Endothelial cell of umbilical vein (primary cell): Measurements from ENCODE around the gene CEACAM6. TPM values are rescaled to one million over a fixed set of nuclear protein-coding genes. Genes with fewer than 3 reads are reported as not detected.

ENCODE experiments used
- BruUV-seq: library from RNA; stranded (reverse); fragments of 400-500 nt; replicated peaks from 2 replicates; lab custom pipeline; 2021; lab: Mats Ljungman, UMichigan
- CTCF ChIA-PET: fragments of 300-600, 350-600 bp; sonication (Branson Sonifier 250); formaldehyde crosslinking; loops from one replicate; lab custom pipeline; 2021; ENCODE audit warnings: antibody characterized with exemption, inconsistent platforms; lab: Charles Lee
- POLR2A ChIA-PET: fragments of 300-600, 350-600 bp; sonication (Branson Sonifier 250); formaldehyde crosslinking; loops from one replicate; lab custom pipeline; 2021; ENCODE audit warnings: antibody characterized with exemption, inconsistent platforms; lab: Charles Lee
- DNase-seq: peaks from one replicate; pipeline ENCODE4 v3.0.0-alpha.2; 2011; ENCODE audit warnings: low read depth, low spot score
- FAIRE-seq: peaks from 2 replicates; lab custom pipeline; 2011; peaks lifted over from hg19 to GRCh38; lab: Jason Lieb, UNC
- H2AFZ ChIP-seq: 2 replicates; pipeline ENCODE4 v1.6.0; 2012; ENCODE audit warnings: low read depth, low read length, control low read depth, inconsistent platforms
- H3K27ac ChIP-seq: 2 replicates; pipeline ENCODE4 v1.5.1; 2011; ENCODE audit warnings: low read depth, mild to moderate bottlenecking, control low read depth, low read length, moderate library complexity; ENCODE audit not compliant: insufficient read depth
- H3K27me3 ChIP-seq, 2 experiments: 2 replicates each; pipeline versions ENCODE4 v1.6.0 to v1.6.1; 2011; ENCODE audit warnings: low read length in 2 of 2, mixed read lengths in 1 of 2; ENCODE audit not compliant: control insufficient read depth in 2 of 2, insufficient read depth in 2 of 2
- H3K36me3 ChIP-seq, 2 experiments: 2 replicates in 1 of 2; 3 replicates in 1 of 2; pipeline ENCODE4 v1.5.1; 2011; ENCODE audit warnings: low read length in 2 of 2, mild to moderate bottlenecking in 1 of 2, moderate library complexity in 1 of 2; ENCODE audit not compliant: control insufficient read depth in 2 of 2, insufficient read depth in 2 of 2; ENCODE audit errors: extremely low read depth in 1 of 2
- H3K4me1 ChIP-seq: 3 replicates; pipeline ENCODE4 v1.5.1; 2011; ENCODE audit warnings: mild to moderate bottlenecking, low read length; ENCODE audit not compliant: control insufficient read depth, insufficient read depth; ENCODE audit errors: extremely low read depth
- H3K4me2 ChIP-seq: 2 replicates; pipeline ENCODE4 v1.6.1; 2011; ENCODE audit warnings: low read length, control low read depth, mixed read lengths; ENCODE audit not compliant: insufficient read depth
- H3K4me3 ChIP-seq, 3 experiments: fragments of 200-600 bp in 1 of 3; sonication (generic), shearing (Covaris generic) in 1 of 3; replicated peaks in 1 of 3; 2 replicates each; pipeline ENCODE4 v1.5.1; 2011 to 2016; ENCODE audit warnings: control low read depth in 3 of 3, low read length in 3 of 3, mild to moderate bottlenecking in 2 of 3, inconsistent platforms in 1 of 3, low read depth in 1 of 3, moderate library complexity in 1 of 3; ENCODE audit not compliant: insufficient read depth in 1 of 3
- H3K79me2 ChIP-seq: 2 replicates; pipeline ENCODE4 v1.6.0; 2012; ENCODE audit warnings: low read length, inconsistent platforms; ENCODE audit not compliant: control insufficient read depth, insufficient read depth
- H3K9ac ChIP-seq: replicated peaks from 2 replicates; pipeline ENCODE3; 2011; ENCODE audit warnings: low read length, control low read depth; ENCODE audit not compliant: insufficient read depth; ENCODE audit errors: extremely low read depth
- H3K9me1 ChIP-seq: replicated peaks from 3 replicates; pipeline ENCODE4 v1.6.0; 2011; ENCODE audit warnings: mild to moderate bottlenecking, low read length; ENCODE audit not compliant: control insufficient read depth, insufficient read depth; ENCODE audit errors: extremely low read depth
- H3K9me3 ChIP-seq: replicated peaks from 2 replicates; pipeline ENCODE4 v1.5.1; 2012; ENCODE audit warnings: low read length, inconsistent platforms; ENCODE audit not compliant: control insufficient read depth, insufficient read depth
- H4K20me1 ChIP-seq: replicated peaks from 2 replicates; pipeline ENCODE3; 2011; ENCODE audit warnings: mild to moderate bottlenecking, low read length; ENCODE audit not compliant: control insufficient read depth, insufficient read depth; ENCODE audit errors: extremely low read depth
- EZH2 ChIP-seq: IDR thresholded peaks from 2 replicates; pipeline ENCODE4 v1.6.1; 2012; ENCODE audit warnings: borderline replicate concordance, low read depth, mild to moderate bottlenecking, moderate library complexity, low read length, inconsistent platforms; ENCODE audit not compliant: severe bottlenecking
- FOS ChIP-seq: IDR thresholded peaks from 2 replicates; pipeline ENCODE4 v1.6.1; 2011; ENCODE audit warnings: mild to moderate bottlenecking, low read length, moderate library complexity, borderline replicate concordance; ENCODE audit not compliant: insufficient read depth
- GATA2 ChIP-seq: IDR thresholded peaks from 2 replicates; pipeline ENCODE4 v1.7.0; 2011; ENCODE audit warnings: low read depth, mild to moderate bottlenecking, moderate library complexity, mixed read lengths, low read length; ENCODE audit not compliant: insufficient read length, insufficient read depth
- JUN ChIP-seq: IDR thresholded peaks from 2 replicates; pipeline ENCODE4 v1.6.1; 2011; ENCODE audit warnings: borderline replicate concordance, low read depth; ENCODE audit not compliant: insufficient read length, insufficient read depth
- MYC ChIP-seq: IDR thresholded peaks from one replicate; pipeline ENCODE4 v1.6.1; 2011; ENCODE audit warnings: mild to moderate bottlenecking, low read depth, low read length
- POLR2A ChIP-seq: IDR thresholded peaks from 2 replicates; pipeline ENCODE4 v1.6.1; 2012; ENCODE audit warnings: low read depth, mild to moderate bottlenecking, control low read depth, low read length
- POLR2AphosphoS5 ChIP-seq: IDR thresholded peaks from 2 replicates; pipeline ENCODE4 v1.6.1; 2012; ENCODE audit warnings: low read depth, mild to moderate bottlenecking, control low read depth, low read length, moderate library complexity; ENCODE audit not compliant: insufficient read depth
- dilution Hi-C: fragments of 300-500 bp; cut with MboI; formaldehyde crosslinking; loops from one replicate; pipeline ENCODE4 v1.15.0; 2019; ENCODE audit warnings: low sequenced_read_pairs; ENCODE audit not compliant: extremely low pct_ligation_motif_present
- intact Hi-C: fragments of 100-400 bp; cut with micrococcal nuclease; formaldehyde crosslinking; loops from one replicate; pipeline ENCODE4 v1.10.0; 2022
- polyA plus RNA-seq, 4 experiments: library from polyadenylated mRNA; depleted of rRNA in 3 of 4; stranded (reverse) in 3 of 4; unstranded in 1 of 4; fragments of >200 nt; gene quantifications; 2 replicates each; pipeline versions ENCODE4 v1.2.1 to v1.2.3, GENCODE V29; 2011 to 2012; ENCODE audit warnings: missing spikeins in 1 of 4
- total RNA-seq: library from RNA; stranded (reverse); gene quantifications from 2 replicates; pipeline ENCODE4 v1.2.3, GENCODE V29; 2021
- TF ChIP-seq, protein P1 (sequence below): IDR thresholded peaks from 2 replicates; pipeline ENCODE4 v1.6.1; 2011; ENCODE audit not compliant: insufficient read depth, insufficient read length
- TF ChIP-seq, protein P2 (sequence below), 2 donors: IDR thresholded peaks; 1 replicate in 1 of 2; 2 replicates in 1 of 2; pipeline ENCODE4 v1.5.1; 2011; ENCODE audit warnings: low read length in 2 of 2, mild to moderate bottlenecking in 2 of 2, moderate library complexity in 2 of 2, control low read depth in 1 of 2, inconsistent platforms in 1 of 2, low read depth in 1 of 2; ENCODE audit not compliant: insufficient read depth in 1 of 2; ENCODE audit errors: extremely low read depth in 1 of 2

CEACAM6 gene
- total and polyA plus RNA-seq, 2 donors (not counting 3 experiments of a cell fraction or from before 2014, with no cell fraction given), result not detected

DNA sequence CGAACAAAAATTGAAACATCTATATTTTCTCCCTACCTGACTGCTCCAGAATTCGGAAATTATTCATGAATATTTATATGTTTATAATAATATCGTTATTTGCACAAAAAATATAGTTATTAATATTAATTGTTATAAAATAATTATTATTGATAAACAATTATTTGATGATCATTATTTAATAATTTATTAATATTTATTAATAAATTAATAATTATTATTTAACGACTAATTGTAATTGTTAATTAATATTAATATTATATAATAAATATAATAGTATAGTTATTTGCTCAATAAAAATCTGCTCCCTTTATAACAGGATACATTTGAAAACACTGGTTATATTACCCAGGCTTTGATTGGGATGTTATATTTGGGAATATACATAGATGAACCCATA, 14.3 kb downstream of the CEACAM6 start:
- dilution Hi-C loops (no loop called here), intact Hi-C loops (no loop called here)
- H2AFZ ChIP-seq, result no peak overlapping the region
- H3K9me3 ChIP-seq, result no peaks in the 10 kb centered on the region
- FAIRE-seq (no peak), DNase-seq (no peak)
- no peak for TF ChIP-seq EZH2
- no peak for TF ChIP-seq JUN
- no peak for TF ChIP-seq POLR2A
- TF ChIP-seq GATA2, result no peak
- TF ChIP-seq, protein P1, sequence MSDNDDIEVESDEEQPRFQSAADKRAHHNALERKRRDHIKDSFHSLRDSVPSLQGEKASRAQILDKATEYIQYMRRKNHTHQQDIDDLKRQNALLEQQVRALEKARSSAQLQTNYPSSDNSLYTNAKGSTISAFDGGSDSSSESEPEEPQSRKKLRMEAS, result no peak
- TF ChIP-seq POLR2AphosphoS5, result no peak
- TF ChIP-seq, protein P2, sequence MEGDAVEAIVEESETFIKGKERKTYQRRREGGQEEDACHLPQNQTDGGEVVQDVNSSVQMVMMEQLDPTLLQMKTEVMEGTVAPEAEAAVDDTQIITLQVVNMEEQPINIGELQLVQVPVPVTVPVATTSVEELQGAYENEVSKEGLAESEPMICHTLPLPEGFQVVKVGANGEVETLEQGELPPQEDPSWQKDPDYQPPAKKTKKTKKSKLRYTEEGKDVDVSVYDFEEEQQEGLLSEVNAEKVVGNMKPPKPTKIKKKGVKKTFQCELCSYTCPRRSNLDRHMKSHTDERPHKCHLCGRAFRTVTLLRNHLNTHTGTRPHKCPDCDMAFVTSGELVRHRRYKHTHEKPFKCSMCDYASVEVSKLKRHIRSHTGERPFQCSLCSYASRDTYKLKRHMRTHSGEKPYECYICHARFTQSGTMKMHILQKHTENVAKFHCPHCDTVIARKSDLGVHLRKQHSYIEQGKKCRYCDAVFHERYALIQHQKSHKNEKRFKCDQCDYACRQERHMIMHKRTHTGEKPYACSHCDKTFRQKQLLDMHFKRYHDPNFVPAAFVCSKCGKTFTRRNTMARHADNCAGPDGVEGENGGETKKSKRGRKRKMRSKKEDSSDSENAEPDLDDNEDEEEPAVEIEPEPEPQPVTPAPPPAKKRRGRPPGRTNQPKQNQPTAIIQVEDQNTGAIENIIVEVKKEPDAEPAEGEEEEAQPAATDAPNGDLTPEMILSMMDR (IDR thresholded peaks at IDR 0.05; ENCODE audit: extremely low read depth in 1 of 2, insufficient read depth in 1 of 2, low read depth in 1 of 2, low read length in 2 of 2), result no peak
- TF ChIP-seq MYC, result no peak
- no peak for TF ChIP-seq FOS
- no peak overlapping the region for H3K4me2 ChIP-seq
- H3K4me1 ChIP-seq, result no peaks in the 10 kb centered on the region
- POLR2A ChIA-PET, result interaction anchor here (0.7 kb wide), 1 partner anchor 67 kb away, joined by 5 read pairs; no protein-coding TSS in a partner anchor
- no peak overlapping the region for H3K9ac ChIP-seq
- no peaks in the 10 kb centered on the region for H3K9me1 ChIP-seq
- H3K4me3 ChIP-seq, result no peak overlapping the region
- H4K20me1 ChIP-seq, result no peaks in the 10 kb centered on the region
- peaks cover 0 to 2% of the 10 kb centered on the region in 2 experiments for H3K27me3 ChIP-seq
- CTCF ChIA-PET, result interaction anchor here (1.1 kb wide), 1 partner anchor 23 kb away, joined by 3 read pairs; no protein-coding TSS in a partner anchor
- H3K27ac ChIP-seq, result no peak overlapping the region
- H3K79me2 ChIP-seq, result no peaks in the 10 kb centered on the region
- BruUV-seq, result no TSS peak
- no peaks in the 10 kb centered on the region for H3K36me3 ChIP-seq
